Breast epithelium (tissue), 3 donors: Measurements from ENCODE around the gene ANKS1B.

ENCODE experiments used
- CTCF ChIP-seq, 3 donors: fragments of 450-650 bp; IDR thresholded peaks; one replicate each; pipeline ENCODE4 v1.5.1; 2016 to 2017; ENCODE audit warnings: antibody characterized with exemption in 3 of 3, mild to moderate bottlenecking in 3 of 3, moderate library complexity in 3 of 3
- POLR2A ChIP-seq: fragments of 450-650 bp; IDR thresholded peaks from one replicate; pipeline ENCODE4 v1.6.1; 2016; ENCODE audit warnings: antibody characterized with exemption, mild to moderate bottlenecking, moderate library complexity
- POLR2AphosphoS5 ChIP-seq, 3 donors: sonication (generic); formaldehyde crosslinking; IDR thresholded peaks; one replicate each; pipeline ENCODE4 v1.6.1; 2017; ENCODE audit warnings: antibody characterized with exemption in 3 of 3

GRCh38 chr12:99627459-99627858 lies 357.3 kb downstream of the ANKS1B start:
- TF ChIP-seq CTCF (IDR thresholded peaks at IDR 0.05) (no peak), POLR2A (no peak), POLR2AphosphoS5 (IDR thresholded peaks at IDR 0.05) (no peak)
